Stimulated activated CD4-positive, alpha-beta T cell treated with anti-CD3 and anti-CD28 coated beads, Interleukin-4, amount 100 ng/mL, for 1 hour (primary cell): ENCODE results near the gene C1QTNF1.
A peak's percentile ranks its signal among the peaks of the same experiment; 100 is the strongest.

ENCODE experiments used
- DNase-seq: peaks from one replicate; pipeline ENCODE4 v3.0.0-alpha.2; 2020

C1QTNF1 gene

GRCh38 chr17:78993241-78993956 is 30.6 kb upstream of the C1QTNF1 start:
- peak; percentile 63 for DNase-seq

DNA sequence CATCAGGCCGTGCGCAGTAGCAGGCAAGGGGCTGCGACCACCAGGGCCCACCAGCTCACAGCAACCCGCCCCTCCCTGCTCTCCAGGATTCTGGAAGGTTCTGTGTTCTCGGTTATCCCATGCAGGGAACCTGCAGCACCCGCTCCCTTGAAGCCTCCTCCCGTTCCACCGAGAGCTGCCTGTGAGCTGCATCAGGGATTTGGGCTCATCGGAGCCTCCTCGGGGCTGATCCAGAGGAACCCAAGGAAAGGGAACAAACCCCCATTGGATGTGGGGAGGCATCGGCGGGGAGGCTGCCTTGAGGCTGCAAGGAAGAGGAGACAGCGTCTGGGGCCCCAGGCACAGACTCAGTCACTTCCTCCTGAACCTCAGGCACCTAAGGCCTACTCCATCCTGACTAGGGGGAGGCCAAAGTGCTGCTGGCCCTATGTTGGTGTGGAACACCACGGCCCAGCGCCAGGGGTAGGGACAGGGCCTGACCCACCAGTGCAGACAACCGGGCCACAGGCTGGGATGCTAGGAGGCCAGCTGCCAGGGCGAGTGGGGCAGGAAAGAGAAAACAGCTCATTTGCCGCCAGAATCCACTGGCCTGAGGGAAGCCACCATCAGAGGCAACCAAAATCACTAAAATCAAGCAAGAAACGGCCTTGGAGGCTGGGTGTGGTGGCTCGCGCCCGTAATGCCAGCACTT is 29.8 kb upstream of the C1QTNF1 start:
- no peak for DNase-seq

GRCh38 chr17:78995022-78995760 is 28.8 kb upstream of the C1QTNF1 start:
- DNase-seq, result no peak

DNA sequence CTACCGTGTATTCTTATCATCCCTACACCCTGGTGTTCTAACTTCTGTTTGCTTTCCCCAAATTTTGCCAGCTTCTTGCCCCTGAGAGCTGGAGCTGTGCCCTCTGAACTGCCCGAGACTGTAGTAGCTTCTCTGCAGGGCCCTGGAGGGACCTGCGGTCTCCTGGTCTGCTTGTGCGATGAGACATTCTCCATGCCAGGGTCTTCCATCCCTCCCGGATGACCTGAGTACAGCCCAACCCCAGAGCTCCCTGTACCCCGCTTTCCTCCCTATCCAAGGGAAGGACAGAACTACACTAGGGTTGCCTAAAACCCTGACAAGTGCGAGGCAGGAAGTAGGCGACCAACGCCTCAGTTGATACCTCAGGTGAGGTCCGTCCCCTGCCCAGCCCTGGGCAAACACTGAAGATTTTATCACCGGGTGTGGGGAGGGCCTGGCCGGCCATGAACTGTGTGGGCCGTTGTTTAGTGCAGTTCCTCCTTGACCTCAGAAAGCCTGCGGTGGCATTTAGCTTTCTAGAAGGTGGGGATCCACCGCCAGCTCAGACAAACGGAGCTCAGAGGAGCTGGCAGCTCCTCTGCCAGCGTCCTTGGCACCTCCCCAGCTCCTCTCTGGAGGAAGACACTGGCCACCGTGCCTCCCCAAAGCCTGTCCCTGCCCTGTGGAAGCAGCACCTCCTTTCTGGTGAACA is 28.1 kb upstream of the C1QTNF1 start:
- no peak for DNase-seq

DNA sequence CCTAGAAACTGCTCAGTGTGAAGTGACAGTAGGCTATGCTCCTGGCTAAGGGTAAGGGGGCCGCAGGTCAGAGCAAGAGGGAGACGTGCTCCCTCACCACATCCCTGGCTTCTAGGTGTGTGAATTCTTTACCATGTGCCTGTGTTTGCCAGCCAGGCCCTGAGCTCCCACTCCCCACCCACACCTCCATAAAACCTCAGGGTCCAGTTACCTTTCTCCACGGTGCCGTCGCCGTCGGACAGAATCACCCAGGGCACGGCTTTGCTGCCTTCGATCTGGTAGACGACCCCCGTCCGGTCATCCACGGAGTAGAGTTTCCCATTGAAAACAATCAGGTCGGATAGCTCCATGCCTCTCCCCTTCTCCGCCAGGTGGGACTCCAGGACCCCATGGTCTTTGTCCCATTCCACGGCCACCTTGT is 27.2 kb upstream of the C1QTNF1 start:
- no peak for DNase-seq

DNA sequence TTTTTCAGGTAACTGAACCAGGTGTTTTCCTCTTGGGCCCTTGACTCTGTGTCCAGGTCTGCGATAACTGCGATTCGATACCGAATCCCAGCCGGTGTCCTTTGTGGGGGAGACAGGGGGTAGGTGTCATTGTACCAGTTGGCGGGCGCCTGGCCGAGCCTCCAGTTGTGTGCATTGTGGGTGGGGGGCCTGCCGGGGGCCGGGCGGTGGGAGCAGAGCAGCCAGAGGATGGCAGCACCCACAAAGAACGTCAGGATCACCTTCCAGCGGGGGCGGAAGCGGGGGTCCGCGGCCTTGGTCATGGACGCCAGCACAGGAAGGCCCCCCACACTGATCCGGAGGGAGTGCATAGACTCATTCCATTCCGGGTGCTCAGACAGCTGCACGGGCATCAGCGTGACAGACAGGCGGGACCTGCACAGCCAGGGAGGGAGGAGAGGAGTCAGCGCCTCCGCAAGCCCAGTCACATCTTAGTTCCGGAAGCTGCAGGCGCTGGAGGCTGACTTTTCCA is 26.7 kb upstream of the C1QTNF1 start:
- DNase-seq, result no peak

- DNase-seq, result no peak
These were observed 26.1 kb upstream of the C1QTNF1 start for GRCh38 chr17:78997881-78998280.

DNA sequence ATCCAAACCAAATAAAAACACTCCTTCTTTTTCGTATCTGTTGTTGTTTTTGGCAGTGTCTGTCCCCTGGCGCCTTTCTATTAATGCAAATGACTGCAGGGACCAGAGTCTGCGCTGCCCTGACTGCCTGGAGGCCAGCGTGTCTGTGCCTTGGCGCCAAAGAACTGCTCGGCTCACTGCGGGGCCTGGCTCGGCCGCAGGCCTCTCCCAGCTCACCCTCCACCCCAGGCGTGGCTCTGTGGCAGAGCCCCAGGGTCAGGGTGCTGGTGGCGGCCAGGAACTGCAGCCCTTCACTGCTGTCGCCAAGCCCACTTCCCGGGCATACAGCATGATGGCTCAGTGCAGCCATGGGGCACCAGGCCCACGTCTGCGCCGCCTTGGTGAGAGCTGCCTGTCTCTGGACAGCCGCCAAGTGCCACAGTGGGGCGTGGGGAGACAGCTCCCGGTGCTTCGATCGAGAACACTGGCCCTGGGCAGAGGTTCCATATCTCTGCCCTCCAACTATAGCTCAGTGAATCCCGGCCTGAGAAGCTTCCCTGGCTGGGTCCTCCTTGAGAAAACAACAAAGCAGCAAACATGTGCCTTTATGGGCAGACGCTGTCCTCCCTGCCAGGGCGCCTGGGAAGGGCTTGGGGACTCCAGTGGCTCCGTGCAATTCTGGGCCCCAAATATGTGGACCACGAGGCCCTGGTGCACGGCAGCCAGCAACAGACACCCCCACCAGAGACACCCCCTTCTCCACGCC is 25.5 kb upstream of the C1QTNF1 start:
- no peak for DNase-seq

DNA sequence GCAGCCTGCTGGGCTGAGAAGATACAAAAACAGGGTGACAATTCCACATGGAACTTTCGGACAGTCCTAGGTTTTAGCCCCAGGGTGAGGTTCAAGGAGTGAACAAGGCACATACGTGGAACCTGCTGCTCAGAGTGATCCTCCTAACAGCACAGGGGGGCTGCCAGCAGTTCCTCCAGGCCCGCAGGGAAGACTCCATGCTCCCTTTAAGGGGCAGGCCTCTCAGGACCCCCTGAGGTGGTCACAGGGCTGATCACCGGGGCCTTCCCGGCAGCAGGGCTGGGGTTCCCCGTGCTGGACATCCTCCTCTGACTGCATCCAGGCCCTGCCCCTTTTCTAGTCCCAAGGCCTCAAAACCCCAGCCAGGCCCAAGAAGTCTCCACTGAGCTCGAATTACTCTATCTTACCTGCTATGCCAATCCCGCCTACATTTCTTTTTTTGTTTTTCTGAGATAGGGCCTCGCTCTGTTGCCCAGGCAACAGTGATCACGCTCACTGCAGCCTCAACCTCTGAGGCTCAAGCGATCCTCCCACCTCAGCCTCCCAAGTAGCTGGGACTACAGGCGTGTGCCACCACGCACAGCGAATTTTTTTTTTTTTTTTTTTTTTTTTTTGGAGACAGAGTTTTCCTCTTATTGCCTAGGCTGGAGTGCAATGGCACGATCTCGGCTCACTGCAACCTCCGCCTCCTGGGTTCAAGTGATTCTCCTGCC is 24.8 kb upstream of the C1QTNF1 start:
- DNase-seq, result no peak

GRCh38 chr17:78999947-79000395 is 24.0 kb upstream of the C1QTNF1 start:
- no peak for DNase-seq

DNA sequence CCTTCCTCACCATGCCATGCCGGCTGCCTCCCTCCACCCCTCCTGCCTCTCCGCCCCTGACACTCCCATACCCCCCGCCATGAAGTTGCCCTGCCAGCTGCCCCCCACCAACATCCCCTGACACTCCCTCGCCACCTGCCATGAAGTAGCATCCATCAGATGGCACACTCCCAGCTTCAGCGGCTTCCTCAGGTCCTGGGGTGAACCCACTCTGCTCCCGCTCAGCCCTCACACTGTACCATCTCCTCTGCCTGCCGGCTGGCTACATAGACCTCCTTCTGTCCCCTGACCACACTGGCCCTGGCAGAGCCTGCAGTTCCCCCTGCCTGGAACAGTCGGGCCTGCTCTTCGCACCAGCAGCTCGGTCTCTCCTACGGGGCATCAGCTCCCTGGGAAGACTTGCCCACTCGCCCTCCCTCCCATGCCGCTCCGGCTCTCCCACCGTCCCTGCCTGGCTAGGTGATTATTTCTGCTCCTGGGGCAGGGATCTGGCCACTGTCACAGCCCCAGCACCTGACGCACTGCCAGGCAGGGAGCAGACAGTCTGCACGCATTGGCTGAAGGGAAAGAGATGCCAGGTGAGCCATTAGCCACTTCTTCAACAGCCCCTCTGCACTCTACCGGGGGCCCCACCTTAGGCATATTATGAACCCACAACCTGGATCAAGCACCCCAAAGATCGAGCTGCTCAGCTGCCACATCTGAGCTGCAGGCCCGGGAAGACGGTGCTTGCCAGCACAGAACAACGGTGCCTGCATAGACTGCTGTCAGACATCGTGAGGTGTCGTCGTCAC is 23.4 kb upstream of the C1QTNF1 start:
- DNase-seq, result no peak

GRCh38 chr17:79001190-79002020 is 22.6 kb upstream of the C1QTNF1 start:
- DNase-seq, result no peak

DNA sequence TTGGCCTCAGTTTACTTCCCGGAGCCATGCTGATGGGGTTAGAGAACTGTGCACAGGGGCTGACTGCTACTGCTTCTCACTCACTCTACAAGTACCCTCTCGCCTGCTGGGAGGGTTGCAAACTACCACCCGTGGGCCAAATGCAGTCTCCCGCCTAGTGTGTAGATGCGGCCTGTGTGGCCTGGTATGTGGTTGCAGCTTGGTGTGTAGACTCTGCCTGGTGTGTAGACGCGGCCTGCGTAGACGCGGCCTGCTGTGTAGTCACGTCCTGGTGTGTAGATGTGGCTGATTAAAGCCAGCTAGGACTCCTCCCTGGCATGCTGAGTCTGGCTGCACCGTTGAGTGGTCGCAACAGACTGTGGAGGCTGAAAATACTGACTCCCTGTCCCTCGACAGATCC is 21.7 kb upstream of the C1QTNF1 start:
- no peak for DNase-seq

GRCh38 chr17:79002796-79003593 is 21.0 kb upstream of the C1QTNF1 start:
- no peak for DNase-seq

- DNase-seq, result no peak
These were observed 20.1 kb upstream of the C1QTNF1 start for GRCh38 chr17:79003661-79004411.

DNA sequence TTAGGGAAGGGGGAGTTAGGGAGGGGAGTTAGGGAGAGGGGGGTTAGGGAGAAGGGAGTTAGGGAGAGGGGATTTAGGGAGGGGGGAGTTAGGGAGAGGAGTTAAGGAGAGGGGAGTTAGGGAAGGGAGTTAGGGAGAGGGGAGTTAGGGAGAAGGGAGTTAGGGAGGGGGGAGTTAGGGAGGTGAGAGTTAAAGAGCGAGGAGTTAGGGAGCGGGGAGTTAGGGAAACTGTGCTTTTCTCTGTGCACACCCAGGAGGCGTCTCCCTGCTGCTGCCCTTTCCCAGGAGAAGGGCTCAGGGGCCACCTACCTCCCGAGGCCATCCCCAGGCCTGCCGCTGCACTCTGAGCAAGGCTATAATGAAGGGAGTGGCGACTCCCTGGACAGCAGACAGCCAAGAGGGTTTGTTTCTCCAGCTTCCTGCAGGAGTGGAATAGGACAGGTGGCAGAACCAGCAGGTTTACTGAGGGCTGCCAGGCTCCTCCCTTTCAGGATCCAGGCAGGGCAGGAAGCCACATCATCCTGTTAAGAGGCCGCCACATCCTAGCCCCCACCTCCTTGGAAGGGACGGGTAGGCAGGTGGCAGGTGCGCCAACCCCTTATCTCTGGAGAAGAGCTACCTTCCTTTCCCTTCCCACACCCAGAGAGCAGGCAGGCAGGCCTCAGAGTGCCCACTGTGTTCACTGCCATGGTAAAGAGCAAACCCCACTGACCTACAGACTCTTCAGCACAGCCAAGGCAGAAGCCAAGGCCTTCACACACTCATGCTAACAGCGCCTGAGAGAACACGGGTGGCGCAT is 18.7 kb upstream of the C1QTNF1 start:
- DNase-seq, result no peak

DNA sequence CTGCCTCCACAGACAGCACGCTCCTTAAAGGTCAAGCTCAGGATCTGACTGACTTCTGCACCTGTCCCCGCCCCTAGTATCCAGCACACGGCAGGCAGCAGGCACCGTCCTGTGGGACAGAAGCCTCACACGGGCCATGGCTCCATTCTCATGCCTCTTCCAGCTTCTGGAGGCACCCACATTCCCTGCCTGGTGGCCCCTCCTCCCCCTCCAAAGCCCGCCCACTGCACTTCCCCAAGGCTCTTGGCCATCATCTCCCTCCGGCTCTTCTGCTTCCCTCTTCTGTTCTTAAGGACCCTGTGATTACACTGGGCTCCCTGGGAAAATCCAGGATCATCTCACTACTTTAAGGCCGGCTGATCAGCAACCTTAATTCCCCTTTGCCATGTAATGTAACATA is 17.9 kb upstream of the C1QTNF1 start:
- no peak for DNase-seq
